ENCODE data around the gene CASP10.

Gene CASP10

DNA sequence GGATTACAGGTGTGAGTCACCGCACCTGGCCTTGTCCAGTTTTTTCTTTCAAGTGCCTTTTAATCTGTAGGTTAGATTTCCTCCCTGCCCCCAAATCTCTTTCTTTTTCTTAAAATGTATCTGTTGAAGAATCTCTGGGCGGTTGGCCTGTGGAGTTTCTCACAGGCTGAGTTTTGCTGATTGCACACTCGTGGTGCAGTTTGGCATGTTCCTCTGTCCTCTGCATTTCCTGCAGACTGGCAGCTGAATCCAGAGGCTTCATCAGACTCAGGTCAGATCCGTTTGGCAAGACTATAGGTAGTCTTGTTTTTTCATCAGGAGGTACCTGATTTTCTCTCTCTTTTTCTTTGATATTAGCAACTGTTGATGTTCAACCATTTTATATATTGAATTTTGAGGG, 5.5 kb downstream of the CASP10 start:
- no peak overlapping the region for H3K4me3 ChIP-seq (ENCODE audit: low read depth, low read length)
- TF ChIP-seq, protein P1, sequence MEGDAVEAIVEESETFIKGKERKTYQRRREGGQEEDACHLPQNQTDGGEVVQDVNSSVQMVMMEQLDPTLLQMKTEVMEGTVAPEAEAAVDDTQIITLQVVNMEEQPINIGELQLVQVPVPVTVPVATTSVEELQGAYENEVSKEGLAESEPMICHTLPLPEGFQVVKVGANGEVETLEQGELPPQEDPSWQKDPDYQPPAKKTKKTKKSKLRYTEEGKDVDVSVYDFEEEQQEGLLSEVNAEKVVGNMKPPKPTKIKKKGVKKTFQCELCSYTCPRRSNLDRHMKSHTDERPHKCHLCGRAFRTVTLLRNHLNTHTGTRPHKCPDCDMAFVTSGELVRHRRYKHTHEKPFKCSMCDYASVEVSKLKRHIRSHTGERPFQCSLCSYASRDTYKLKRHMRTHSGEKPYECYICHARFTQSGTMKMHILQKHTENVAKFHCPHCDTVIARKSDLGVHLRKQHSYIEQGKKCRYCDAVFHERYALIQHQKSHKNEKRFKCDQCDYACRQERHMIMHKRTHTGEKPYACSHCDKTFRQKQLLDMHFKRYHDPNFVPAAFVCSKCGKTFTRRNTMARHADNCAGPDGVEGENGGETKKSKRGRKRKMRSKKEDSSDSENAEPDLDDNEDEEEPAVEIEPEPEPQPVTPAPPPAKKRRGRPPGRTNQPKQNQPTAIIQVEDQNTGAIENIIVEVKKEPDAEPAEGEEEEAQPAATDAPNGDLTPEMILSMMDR (conservative IDR thresholded peaks at IDR 0.05; ENCODE audit: low read depth, low read length), result no peak
- DNase-seq (ENCODE audit: low read depth), result no peak

DNA sequence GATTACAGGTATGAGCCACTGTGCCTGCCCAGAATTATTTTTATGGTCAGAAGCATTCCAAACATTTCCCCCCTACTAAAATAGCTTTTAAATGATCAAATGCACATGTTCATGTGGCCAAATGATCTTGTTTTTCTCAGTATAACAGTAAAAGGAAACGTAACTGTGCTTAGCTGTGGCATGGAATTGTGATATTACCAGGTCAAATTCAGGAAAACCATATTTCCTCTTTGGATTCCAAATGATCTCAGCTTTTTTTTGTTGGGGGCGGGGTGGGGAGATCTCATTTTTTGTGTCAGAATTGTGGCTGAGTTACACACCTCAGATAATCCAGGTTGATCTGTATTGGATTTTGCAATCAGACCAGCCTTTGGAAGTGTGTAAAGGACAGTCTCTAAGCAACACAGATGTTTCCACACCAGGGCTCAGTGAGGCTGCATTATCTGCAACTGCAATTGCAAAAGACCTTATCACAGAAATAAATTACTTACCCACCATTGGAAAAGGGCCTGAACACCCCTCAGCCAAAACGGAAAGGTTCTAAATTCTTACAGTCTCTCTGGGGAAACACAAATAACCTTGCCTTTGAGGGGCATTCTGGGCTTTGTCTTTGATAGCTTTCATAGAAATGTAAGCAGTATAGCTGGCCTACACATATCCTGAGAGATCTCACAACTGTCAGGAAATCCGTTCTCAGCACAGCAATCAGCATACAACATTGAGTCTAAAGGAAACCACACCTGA, 8.4 kb downstream of the CASP10 start:
- TF ChIP-seq, protein P1 (conservative IDR thresholded peaks at IDR 0.05; ENCODE audit: low read depth, low read length), result no peak
- peak; percentile 58 for DNase-seq (ENCODE audit: low read depth)

GRCh38 chr2:201194097-201194496, 11.2 kb downstream of the CASP10 start:
- TF ChIP-seq, protein P1 (conservative IDR thresholded peaks at IDR 0.05; ENCODE audit: low read depth, low read length), result no peak
- no peak overlapping the region for H3K4me3 ChIP-seq (ENCODE audit: low read depth, low read length)
- no peak for DNase-seq (ENCODE audit: low read depth)

More for the DNA sequence above, 8.4 kb downstream of the CASP10 start:
- H3K4me3 ChIP-seq (ENCODE audit: low read depth, low read length), result no peak overlapping the region

- TF ChIP-seq, protein P1 (conservative IDR thresholded peaks at IDR 0.05; ENCODE audit: low read depth, low read length), result no peak
- H3K4me3 ChIP-seq (ENCODE audit: low read depth, low read length), result no peak overlapping the region
- DNase-seq (ENCODE audit: low read depth), result no peak
Observed at GRCh38 chr2:201195331-201195730, 12.4 kb downstream of the CASP10 start.

DNA sequence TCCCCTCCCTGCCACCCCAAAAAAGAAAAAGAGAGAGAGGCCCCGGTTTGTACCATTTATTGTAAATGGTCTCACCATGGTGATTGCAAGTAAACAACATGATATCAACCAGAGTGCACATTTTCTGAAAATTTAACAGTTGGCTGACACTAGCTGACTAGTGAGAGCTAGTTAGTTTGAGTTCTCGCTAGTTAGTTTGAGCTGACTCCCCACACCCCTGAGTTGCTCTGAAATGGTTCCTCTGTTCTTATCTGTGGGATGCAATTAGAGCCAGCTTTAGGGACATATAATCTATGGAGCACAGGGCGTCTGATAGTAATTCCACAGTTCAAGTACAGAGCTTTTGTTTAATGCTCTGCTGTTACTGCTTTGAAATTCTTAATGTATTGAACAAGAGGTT, 13.1 kb downstream of the CASP10 start:
- no peak overlapping the region for H3K4me3 ChIP-seq (ENCODE audit: low read depth, low read length)
- DNase-seq (ENCODE audit: low read depth), result no peak
- TF ChIP-seq, protein P1 (conservative IDR thresholded peaks at IDR 0.05; ENCODE audit: low read depth, low read length), result no peak

- TF ChIP-seq, protein P1 (conservative IDR thresholded peaks at IDR 0.05; ENCODE audit: low read depth, low read length), result no peak
- no peak overlapping the region for H3K4me3 ChIP-seq (ENCODE audit: low read depth, low read length)
- no peak for DNase-seq (ENCODE audit: low read depth)
Observed at GRCh38 chr2:201196803-201197202, 13.9 kb downstream of the CASP10 start.

GRCh38 chr2:201197781-201198180, 14.8 kb downstream of the CASP10 start:
- TF ChIP-seq, protein P1 (conservative IDR thresholded peaks at IDR 0.05; ENCODE audit: low read depth, low read length), result no peak
- no peak overlapping the region for H3K4me3 ChIP-seq (ENCODE audit: low read depth, low read length)
- no peak for DNase-seq (ENCODE audit: low read depth)

All from choroid plexus epithelial cell (primary cell).